ENCODE data around the gene CCDC18.
A peak's percentile ranks its signal among the peaks of the same experiment; 100 is the strongest.
"Not testable (repeated sequence)": the region's sequence is repeated elsewhere in the genome, so short reads cannot be mapped to it uniquely, and the experiment has no call there.

The CCDC18 gene

DNA sequence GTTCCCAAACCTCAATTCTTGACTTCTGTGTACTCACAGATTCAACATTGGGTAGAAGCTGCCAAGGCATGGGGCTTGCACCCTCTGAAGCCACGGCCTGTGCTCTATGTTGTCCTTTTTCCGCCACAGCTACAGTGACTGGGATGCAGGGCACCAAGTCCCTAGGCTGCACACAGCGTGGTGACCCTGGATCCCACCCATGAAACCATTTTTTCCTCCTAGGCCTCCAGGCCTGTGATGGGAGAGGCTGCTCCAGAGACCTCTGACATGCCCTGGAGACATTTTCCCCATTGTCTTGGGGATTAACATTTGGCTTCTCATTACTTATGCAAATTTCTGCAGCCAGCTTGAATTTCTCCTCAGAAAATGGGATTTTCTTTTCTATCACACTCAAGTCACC, 62.7 kb downstream of the CCDC18 start:
- DNase-seq (ENCODE audit: low read depth): not testable (repeated sequence)

DNA sequence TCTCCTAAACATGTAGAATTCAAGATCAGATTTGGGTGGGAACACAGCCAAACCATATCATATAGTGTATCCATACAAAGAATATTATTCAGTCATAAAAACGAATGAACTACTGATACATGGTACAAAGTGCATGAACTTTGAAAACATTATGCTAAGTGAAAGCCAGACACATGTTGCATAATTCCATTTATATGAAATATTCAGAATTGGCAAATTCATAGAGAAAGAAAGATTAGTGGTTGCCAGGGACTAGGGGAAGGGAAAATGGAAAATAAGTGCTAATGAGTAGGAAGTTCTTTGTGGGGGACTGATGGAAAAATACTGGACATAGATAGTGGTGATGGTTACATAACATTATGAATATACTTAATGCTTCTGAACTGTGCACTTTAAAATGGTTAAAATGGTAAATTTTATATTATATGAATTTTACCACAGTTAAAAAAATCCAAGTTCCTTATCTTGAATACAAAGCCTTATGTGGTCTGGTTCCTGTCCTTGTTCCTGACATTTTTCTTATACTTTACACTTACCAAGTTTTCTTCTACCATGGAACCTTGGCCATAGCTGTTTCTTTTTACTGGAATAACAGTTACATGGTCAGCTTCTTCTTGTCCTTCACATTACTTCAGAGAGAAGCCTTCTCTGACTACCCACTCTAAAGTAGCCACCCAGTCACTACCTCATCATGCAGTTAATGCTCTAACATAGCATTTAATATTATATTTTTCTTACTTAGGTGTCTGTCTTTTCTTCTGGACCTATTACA, 64.0 kb downstream of the CCDC18 start:
- DNase-seq (ENCODE audit: low read depth): no peak

DNA sequence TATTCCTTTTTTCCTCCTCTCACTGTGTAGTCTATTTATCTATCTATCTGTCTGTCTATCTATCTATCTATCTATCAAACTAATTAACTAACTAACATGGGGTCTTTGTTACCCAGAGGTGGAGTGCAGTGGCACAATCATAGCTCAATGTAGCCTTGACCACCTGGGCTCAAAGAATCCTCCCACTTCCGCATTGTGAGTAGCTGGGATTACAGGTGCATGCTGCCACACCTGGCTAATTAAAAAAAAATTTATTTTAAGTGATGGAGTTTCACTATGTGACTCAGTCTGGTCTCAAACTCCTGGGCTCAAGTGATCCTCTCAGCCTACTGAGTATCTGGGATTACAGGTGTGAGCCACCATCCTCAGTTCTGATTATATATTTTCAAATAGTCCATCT, 71.4 kb downstream of the CCDC18 start:
- no peak for DNase-seq (ENCODE audit: low read depth)

DNA sequence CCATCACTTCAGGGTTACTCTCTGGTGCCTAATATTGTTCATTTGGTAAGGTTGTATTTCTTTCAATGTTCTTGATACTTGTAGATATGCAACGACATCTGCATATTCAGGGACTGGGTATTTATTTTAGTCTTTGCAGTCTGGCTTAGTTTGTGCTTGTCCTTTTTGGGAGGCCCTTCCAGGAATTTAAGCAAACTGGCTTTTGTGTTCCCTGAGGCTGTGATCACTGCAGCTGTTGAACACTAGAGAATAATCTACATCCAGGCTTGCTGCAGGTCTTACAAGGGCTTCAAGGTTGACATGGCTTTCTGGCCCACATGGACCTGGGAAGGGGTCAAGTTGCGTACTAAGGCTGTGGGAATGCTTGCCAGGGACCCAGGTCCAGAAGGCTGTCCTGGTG, 72.1 kb downstream of the CCDC18 start:
- DNase-seq (ENCODE audit: low read depth): no peak

DNA sequence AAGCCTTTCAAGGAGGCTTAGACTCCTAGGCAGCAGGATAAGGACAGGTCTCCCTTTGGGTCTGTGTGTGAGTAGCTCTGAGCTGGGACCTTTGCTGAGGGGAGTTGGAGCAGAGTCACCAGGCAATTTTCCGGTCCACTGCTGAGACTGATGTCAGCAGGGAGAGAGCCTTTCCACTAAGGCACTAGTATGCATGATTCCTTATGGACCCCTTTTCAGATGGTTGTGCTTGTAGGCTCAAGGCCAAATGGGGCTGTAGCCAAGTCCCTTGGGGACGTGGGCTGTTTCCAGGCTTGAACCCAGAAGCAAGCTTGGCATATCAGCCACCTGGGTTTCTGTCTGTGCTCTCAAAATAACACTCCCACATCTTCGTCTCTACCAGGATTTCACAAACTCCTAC, 73.0 kb downstream of the CCDC18 start:
- no peak for DNase-seq (ENCODE audit: low read depth)

DNA sequence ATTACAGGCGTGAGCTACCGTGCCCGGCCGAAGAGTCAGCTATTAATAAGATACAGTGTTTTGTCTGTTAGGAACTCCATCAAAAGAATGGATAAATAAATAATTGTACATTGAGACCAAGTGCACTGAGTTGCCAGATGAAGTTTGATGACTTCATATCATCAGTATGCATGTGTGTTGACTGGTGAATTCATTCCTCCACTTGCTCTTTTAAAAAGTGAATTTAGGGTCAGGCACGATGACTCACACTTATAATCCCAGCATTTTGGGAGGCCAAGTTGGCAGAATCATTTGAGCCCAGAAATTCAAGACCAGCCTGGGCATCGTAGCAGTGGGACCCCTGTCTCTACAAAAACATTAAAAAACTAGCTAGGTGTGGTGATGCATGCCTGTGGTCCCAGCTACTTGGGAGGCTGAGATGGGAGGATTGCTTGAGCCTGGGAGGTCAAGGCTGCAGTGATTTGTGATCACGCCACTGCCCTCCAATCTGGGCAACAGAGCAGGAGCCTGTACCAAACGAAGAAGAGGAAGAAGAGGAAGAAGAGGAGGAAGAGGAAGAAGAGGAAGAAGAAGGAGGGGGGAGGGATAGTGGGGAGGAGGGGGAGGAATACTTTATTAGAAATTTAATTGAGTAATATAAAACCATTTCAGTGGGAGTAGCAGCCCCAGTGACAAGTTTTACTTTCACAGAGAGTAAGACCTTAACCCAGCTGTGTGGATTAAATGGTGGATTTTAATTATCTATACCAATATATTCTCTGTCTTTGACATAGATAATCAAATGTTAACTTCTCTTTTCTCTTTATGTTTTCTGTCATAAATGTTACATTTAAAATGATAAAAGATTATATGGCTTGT, 74.9 kb downstream of the CCDC18 start:
- peak; percentile 45 for DNase-seq (ENCODE audit: low read depth)

DNA sequence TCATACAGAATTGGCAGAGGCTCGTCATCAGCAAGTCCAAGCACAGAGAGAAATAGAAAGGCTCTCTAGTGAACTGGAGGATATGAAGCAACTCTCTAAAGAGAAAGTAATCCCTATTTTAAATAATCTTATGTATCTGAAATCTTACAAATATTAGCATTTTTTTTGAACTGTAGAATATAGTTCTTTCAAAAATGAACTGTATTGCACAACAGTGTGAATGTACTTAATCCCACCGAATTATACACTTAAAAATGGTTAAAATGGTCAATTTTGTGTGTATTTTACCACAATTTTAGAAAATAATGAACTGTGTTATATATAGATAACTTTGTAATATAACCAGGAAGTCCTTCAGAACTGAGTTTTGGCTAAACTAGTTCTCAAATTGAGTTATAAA, 75.9 kb downstream of the CCDC18 start:
- DNase-seq (ENCODE audit: low read depth): no peak

DNA sequence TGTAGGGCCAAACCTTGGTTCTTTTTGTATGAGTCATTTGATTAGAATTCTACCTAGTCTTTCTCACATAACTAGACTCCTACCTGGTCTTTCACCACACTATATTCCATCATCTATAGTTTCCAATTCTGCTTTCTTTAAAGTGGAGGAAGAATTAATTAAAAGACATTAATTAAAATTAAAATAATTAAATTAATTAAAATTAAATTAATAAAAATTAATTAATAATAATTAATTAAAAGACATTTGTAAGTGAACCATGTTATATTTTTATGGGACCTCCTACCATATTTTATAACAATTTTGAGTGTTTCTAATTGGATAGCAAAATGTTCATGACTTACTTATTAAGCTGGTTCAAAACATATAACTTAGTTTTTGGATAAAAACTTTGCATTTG, 77.4 kb downstream of the CCDC18 start:
- DNase-seq (ENCODE audit: low read depth): no peak

DNA sequence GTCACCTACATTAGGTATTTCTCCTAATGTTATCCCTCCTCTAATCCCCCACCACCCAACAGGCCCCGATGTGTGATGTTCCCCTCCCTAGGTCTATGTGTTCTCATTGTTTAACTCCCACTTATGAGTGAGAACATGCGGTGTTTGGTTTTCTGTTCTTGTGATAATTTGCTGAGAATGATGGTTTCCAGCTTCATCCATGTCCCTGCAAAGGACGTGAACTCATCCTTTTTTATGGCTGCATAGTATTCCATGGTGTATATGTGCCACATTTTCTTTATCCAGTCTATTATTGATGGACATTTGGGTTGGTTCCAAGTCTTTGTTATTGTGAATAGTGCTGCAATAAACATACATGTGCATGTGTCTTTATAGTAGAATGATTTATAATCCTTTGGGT, 80.2 kb downstream of the CCDC18 start:
- not testable (repeated sequence) for DNase-seq (ENCODE audit: low read depth)

DNA sequence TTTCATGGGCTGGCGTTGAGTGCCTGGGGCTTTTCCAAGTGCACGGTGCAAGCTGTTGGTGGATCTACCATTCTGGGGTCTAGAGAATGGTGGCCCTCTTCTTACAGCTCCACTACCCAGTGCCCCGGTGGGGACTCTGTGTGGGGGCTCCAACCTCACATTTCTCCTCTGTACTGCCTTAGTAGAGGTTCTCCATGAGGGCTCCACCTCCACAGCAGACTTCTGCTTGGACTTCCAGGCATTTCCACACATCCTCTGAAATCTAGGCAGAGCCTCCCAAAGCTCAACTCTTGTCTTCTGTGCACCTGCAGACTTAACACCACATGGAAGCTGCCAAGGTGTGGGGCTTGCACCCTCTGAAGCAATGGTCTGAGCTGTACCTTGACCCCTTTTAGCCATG, 82.1 kb downstream of the CCDC18 start:
- DNase-seq (ENCODE audit: low read depth): no peak

DNA sequence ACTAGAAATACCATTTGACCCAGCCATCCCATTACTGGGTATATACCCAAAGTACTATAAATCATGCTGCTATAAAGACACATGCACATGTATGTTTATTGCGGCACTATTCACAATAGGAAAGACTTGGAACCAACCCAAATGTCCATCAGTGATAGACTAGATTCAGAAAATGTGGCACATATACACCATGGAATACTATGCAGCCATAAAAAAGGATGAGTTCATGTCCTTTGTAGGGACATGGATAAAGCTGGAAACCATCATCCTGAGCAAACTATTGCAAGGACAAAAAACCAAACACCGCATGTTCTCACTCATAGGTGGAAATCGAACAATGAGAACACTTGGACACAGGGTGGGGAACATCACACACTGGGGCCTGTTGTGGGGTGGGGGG, 88.4 kb downstream of the CCDC18 start:
- DNase-seq (ENCODE audit: low read depth): not testable (repeated sequence)

DNA sequence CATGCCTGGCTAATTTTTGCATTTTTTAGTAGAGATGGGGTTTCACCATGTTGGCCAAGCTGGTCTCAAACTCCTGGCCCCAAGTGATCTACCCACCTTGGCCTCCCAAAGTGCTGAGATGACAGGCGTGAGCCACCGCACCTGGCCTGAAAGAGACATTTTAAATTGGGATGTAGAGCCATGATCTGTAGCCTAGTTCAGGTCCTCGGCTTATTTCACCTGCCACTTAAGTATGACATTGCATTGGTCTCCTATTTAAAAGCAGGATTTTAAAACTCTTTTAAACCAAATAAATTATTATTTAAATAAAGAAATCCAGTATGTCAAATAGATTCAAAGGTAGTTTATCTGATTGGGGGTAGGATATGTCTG, 94.7 kb downstream of the CCDC18 start:
- DNase-seq (ENCODE audit: low read depth): not testable (repeated sequence)

DNA sequence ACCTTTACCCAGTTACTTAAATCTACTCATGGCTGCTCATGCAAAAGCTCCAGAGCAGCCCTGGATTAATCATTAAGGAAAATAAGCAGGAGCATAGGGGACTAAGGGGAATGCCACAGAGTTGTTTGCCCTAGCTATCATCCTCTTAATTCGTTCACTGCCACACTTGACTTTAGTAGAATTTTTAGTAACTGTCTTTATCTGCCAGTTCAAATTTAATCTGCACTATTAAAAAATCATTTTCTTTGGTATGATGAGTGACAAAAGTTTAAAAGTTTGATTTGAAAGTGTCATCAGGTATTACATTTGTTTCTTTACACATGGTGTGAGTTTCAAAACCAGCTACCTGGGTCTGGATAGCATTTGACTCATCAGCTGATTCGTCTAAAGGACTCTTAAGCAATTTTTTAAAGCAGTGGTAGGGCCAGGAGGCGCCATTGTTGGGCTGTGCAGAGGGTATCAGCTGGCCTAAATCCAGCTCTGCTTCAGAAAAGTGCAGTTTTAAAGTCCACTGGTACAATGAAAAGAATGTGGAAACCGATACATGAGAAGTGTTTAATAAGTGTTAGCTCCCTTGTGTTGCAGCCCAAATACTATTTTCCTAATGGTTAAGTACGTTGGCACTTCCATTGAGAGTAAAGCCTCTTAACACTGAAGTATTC, 95.2 kb downstream of the CCDC18 start:
- DNase-seq (ENCODE audit: low read depth): no peak

DNA sequence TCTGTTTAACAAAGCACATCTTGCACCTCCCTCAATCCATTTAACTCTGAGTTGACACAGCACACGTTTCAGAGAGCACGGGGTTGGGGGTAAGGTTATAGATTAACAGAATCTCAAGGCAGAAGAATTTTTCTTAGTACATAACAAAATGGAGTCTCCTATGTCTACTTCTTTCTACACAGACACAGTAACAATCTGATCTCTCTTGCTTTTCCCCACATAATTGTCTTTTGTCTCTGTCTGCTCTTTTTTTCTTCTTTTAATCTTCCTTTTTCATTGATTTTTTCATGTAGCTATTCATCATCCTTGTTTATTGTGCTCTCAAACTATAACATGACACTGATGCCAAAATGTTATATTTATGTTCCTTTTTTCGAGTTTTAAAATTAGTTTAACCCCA, 97.0 kb downstream of the CCDC18 start:
- DNase-seq (ENCODE audit: low read depth): not testable (repeated sequence)

DNA sequence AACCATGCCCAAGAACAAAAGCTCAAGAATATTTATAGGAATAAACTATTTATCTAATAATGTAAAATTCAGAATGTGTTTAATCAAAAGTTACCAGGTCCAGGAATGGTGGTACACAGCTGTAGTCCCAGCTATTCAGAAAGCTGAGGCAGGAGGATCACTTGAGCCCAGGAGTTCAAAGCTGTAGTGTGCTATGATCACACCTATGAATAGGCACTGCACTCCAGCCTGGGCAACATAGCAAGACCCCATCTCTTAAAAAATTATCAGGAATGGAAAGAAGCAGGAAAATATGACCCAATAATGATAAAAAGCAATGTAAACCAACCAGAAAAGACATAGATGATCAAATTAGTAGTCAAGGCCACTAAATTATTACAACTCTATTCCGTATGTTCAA, 103.0 kb downstream of the CCDC18 start:
- DNase-seq (ENCODE audit: low read depth): no peak

DNA sequence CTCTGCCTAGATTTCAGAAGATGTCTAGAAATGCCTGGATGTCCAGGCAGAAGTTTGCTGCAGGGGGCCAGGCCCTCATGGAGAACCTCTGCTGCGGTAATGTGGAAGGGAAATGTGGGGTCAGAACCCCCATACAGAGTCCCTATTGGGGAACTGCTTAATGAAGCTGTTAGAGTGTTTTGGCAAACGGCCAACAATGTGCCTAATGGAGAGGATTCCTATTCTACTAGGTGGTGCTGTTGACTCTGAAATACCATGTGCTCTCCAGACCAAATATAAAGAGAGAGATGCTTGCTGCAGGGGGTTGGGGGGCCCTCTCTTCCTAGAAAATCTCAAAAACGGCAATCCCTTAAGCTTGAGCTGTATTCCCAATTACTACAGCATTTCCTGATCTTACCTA, 108.0 kb downstream of the CCDC18 start:
- DNase-seq (ENCODE audit: low read depth): no peak

DNA sequence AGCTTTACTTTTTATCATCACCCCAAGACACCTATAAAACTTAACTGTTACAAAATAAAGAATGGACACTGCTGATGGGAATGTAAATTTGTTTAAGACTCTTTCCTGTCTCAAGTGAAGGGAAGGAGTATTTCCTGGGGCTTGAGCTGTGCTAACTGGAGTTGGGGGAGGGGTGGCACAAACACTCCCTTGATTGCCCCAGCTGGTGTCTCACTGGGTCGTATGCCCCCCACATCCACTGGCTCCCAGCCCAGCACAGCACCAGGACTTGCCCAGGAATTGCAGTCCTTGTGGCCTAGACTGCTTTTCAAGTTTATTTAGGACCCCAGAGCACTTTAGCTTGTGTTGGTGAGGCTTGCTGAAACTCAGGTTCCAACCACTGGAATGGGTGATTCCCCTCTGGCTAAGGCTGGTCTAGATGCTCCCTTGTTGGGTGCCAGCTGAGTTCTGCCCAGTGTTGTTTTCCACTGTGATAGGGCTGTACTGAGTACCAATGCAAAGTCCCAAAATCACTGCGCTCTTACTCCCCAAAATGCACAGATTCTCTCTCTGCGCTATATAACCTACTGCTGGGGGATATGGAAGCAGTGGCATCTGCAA, 116.1 kb downstream of the CCDC18 start:
- no peak for DNase-seq (ENCODE audit: low read depth)

DNA sequence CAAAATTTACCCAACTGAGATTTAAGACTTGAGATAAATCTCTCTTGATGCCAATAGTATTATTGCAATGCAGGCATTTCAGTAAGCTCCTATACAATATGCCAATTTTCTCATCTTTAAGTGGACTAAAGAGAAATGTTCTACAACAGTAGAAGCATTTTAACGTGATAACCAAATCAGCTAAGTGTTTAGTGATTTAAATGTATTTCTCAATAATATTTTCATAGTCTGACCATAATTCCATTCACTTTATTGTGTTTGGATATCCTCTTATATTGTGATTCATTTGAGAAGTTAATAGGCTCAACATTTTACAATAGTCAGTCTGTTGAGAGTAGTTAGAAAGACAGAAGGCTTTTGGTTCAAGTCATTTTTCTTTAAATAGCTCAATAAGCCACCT, 120.6 kb downstream of the CCDC18 start:
- DNase-seq (ENCODE audit: low read depth): no peak

DNA sequence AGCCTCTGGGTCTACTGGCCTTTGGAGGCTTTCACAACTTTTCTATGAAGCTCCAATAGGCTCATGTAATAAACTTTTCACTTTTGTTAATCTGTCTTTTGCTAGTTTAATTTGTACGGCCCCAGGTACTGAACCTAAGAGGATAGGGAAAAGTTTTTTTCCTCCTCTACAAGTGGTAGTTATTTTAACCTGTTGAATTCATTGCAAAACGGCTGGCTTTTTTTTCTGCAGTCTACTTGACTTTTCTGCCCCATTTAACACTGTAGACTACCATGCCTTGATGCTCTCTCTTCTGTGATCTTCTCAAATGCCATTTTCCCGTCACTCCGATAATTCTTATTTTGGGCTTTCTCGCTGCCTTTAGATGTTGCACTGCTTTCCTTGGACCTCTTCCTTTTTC, 121.6 kb downstream of the CCDC18 start:
- DNase-seq (ENCODE audit: low read depth): no peak

DNA sequence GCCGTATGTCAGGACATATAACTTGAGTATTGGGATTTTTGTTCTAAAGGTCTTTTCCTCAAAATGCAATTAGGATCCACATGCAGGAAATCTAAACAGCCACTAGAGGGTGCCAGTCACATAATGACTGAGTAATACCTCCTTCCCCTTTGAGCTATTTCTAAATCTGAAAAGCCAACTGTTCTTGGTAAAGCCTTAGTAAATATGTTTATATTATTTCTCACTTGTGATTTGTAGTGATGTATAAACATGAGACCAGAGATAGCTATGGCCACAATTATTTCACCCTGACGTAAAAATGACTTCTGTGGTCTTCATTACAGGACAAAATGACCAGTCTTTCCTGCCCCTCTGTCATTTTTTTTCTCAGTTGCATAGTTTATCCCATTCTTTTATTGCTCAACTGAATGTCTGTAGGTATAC, 124.2 kb downstream of the CCDC18 start:
- peak; percentile 48 for DNase-seq (ENCODE audit: low read depth)

DNA sequence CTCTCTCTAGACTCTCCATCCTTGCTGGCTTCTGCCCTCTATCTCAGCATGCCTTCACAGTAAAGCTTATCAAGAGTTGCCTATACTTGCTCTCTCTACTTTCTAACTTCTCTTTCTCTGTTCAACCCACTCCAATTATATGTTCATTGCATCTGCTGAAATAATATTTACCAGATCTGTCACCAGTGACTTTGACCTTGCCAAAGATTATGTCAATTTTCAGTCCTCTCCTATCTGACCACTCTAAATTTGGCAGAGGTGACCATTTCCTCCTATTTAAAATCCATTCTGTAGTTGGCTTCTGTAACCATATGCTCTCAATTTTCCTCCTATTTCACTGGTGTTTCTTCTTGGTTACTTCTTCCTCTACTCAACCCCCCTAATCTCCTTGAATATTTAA, 126.4 kb downstream of the CCDC18 start:
- no peak for DNase-seq (ENCODE audit: low read depth)

DNA sequence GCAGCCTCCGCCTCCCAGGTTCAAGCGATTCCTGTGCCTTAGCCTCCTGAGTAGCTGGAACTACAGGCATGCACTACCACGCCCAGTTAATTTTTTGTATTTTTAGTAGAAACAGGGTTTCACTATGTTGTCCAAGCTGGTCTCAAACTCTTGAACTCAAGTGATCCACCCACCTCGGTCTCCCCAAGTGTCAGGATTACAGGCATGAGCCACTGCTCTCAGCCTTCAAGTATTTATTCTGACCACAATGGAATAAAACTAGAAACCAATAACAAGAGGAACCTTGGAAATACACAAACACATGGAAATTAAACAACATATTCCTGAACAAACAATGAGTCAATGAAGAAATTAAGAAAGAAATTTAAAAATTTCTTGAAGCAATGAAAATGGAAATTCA, 132.5 kb downstream of the CCDC18 start:
- no peak for DNase-seq (ENCODE audit: low read depth)

DNA sequence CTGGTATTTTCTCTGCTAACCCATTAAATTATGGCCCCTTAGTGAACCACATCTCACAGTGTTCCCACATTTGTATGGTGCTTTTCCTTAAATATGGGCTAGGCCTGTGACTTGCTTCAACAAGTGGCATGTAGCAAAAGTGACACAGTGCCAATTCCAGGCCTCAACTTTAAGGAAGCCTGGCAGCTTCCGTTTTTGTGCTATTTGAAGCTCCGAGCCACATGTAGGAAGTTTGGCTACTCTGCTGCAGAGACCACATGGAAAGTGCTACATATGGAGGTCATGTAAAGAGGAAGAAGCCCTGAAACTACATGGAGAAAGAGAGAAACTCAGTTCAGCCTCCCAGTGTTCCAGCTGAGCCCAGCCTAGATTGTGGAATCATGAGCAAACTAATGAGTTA, 136.7 kb downstream of the CCDC18 start:
- no peak for DNase-seq (ENCODE audit: low read depth)

Measured in stromal cell of bone marrow (primary cell).